Mammary epithelial cell (primary cell): ENCODE data around the gene LYST.

Experiments used
- CTCF ChIP-seq, 2 donors: IDR thresholded peaks in 1 of 2; conservative IDR thresholded peaks in 1 of 2; 2 replicates each; pipeline ENCODE4 v1.5.1; 2011 to 2012; ENCODE audit warnings: inconsistent platforms in 2 of 2, low read length in 2 of 2, mild to moderate bottlenecking in 2 of 2, control low read depth in 1 of 2, low read depth in 1 of 2; ENCODE audit not compliant: insufficient read depth in 1 of 2; ENCODE audit errors: extremely low read depth in 1 of 2
- EZH2 ChIP-seq: IDR thresholded peaks from 2 replicates; pipeline ENCODE4 v1.6.1; 2012; ENCODE audit warnings: low read length, inconsistent platforms, borderline replicate concordance

DNA sequence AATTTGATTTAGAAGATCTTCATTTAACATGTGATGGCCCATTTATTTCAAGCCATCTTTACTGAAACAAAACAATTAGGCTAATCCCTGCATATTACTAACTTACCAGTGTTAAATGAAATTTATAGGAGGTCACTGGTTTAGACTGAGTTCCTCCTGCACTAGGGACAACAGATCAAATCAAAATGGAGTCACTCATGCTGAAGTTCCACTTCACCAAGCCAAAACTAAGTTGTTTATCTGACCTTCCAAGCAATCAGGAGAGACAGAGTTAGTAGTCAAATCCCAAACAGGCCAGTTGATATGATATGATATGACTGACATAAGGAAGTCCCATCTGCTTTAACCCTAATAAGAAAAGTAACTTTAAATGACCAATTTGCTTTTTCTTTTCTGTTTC is 4.8 kb downstream of the LYST start:
- TF ChIP-seq CTCF (conservative IDR thresholded peaks at IDR 0.05 in 1 of 2, IDR thresholded peaks at IDR 0.05 in 1 of 2; ENCODE audit: extremely low read depth in 1 of 2, insufficient read depth in 1 of 2, low read depth in 1 of 2, low read length in 2 of 2): no peak
- TF ChIP-seq EZH2: no peak
